ENCODE results near the gene FALEC. TPM values are rescaled to one million over a fixed set of nuclear protein-coding genes. Genes with fewer than 3 reads are reported as not detected.

FALEC gene
- total and polyA plus RNA-seq, 2 of the 8 experiments (the other 6 are each of a cell fraction or from before 2014, with no cell fraction given) = not detected

DNA sequence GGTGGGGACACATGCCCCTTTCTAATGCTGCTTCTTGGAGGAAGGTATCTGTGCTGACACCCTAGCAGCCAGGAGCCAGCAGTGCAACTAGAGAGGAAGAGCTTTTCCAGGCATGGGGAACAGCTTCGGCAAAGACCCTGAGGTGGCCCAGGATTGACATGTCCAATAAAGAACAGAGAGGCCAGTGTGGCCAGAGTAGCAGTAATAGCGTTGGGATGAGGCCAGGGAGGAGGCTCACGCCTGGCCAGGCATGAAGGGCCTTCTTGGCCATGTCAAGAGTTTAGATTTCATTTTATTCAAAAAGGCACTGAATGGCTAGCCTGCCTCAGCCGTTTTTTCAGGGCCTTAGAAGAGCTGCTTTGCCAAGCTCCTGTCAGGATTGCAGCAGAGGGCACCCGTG lies 17.3 kb downstream of the FALEC start (continued):
- TF ChIP-seq, protein P1, sequence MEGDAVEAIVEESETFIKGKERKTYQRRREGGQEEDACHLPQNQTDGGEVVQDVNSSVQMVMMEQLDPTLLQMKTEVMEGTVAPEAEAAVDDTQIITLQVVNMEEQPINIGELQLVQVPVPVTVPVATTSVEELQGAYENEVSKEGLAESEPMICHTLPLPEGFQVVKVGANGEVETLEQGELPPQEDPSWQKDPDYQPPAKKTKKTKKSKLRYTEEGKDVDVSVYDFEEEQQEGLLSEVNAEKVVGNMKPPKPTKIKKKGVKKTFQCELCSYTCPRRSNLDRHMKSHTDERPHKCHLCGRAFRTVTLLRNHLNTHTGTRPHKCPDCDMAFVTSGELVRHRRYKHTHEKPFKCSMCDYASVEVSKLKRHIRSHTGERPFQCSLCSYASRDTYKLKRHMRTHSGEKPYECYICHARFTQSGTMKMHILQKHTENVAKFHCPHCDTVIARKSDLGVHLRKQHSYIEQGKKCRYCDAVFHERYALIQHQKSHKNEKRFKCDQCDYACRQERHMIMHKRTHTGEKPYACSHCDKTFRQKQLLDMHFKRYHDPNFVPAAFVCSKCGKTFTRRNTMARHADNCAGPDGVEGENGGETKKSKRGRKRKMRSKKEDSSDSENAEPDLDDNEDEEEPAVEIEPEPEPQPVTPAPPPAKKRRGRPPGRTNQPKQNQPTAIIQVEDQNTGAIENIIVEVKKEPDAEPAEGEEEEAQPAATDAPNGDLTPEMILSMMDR (IDR thresholded peaks at IDR 0.05; ENCODE audit: control extremely low read depth in 1 of 3, insufficient read depth in 1 of 3, low read depth in 1 of 3, low read length in 3 of 3) = no peak
- TF ChIP-seq JUND (IDR thresholded peaks at IDR 0.05; ENCODE audit: low read length) (no peak), CREB1 (IDR thresholded peaks at IDR 0.05) (no peak), SAP30 (IDR thresholded peaks at IDR 0.05; ENCODE audit: insufficient read depth, insufficient replicate concordance, low read length) (no peak), BRCA1 (IDR thresholded peaks at IDR 0.05; ENCODE audit: low read depth, low read length) (no peak)
